T-helper 1 cell treated with Interleukin-12 subunit alpha and Interleukin-12 subunit beta and Interleukin-4 antibody, amounts not matched to agents 30 ng/mL and 1 ng/mL, for 36 hours (primary cell): ENCODE data around the gene ZIK1. TPM values are rescaled to one million over a fixed set of nuclear protein-coding genes. Genes with fewer than 3 reads are reported as not detected.

Experiments used
- intact Hi-C: fragments of 100-400 bp; cut with micrococcal nuclease; formaldehyde crosslinking; loops from one replicate; pipeline ENCODE4 v1.15.1; 2024
- total RNA-seq: library from RNA; stranded (reverse); gene quantifications from 2 replicates; pipeline ENCODE4 v1.2.3, GENCODE V29; 2022

ZIK1 gene
- 5.5 and 7.0 TPM in 2 replicates for total RNA-seq

DNA sequence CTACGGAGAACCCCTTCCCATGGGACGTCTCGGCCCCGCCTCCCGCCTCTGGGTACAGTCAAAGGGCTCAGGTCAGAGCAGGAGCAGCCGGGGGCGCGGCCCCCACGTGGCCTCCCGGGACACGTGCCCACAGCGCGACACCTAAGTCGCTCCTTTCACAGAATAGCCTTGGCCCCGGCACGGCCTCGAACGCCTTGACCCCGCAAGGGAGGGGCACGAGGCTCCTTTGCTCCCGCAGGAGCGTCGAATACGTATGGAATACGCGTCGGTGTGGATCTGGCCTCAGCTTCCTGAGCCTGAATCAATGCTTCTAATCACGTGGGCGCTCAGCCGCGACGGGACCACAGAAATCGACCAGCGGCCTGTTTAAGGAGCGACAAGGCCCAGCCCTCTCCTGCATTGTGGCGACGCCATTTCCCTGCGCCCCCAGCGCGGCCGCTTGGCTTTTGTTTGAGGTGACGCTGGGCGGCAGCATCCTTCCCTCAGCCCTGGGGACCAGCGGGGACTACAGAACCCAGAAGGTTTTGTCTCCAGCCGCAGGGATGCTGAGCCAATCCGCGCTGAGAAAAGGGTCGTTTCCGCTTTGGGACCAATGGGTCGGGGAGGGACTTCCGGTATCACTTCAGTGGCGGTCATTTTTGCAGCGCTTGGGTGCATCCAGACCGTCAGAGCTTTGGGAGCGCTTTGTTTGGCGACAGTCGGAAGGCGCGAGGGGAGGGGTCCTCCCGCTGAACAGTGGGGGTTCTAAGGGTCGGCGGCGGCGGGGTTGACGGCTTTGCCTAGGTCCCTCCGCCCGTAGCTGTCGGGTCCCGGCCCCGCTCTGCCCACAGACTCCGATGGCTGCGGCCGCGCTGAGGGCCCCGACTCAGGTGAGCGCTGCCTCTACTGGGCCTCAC lies at the start of gene ZIK1:
Gene ZIK1, plus strand, starts transcription at position 625 of the 896 bp plus-strand sequence. Its CDS starts 212 bp downstream, at position 837.
- intact Hi-C loops, result loop anchor here (1.0 to 5.0 kb wide), 8 partner anchors 16 to 1016 kb away; partner anchors contain the start of genes ZNF134, ZNF17, ZNF470 and ZNF530

DNA sequence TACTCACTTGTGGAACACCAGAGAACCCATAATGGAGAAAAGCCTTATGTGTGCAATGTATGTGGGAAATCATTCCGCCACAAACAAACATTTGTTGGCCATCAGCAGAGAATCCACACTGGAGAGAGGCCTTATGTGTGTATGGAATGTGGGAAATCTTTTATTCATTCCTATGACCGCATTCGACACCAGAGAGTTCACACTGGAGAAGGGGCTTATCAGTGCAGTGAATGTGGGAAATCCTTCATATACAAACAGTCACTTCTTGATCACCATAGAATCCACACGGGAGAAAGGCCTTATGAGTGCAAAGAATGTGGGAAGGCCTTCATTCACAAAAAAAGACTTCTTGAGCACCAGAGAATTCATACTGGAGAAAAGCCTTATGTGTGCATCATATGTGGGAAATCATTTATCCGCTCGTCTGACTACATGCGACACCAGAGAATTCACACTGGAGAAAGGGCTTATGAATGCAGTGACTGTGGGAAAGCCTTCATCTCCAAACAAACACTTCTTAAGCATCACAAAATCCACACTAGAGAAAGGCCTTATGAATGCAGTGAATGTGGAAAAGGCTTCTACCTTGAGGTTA lies 45.9 kb upstream of the ZIK1 start:
- intact Hi-C loops, result no loop called here

GRCh38 chr19:57546513-57546912 lies 37.4 kb upstream of the ZIK1 start:
- intact Hi-C loops, result no loop called here

DNA sequence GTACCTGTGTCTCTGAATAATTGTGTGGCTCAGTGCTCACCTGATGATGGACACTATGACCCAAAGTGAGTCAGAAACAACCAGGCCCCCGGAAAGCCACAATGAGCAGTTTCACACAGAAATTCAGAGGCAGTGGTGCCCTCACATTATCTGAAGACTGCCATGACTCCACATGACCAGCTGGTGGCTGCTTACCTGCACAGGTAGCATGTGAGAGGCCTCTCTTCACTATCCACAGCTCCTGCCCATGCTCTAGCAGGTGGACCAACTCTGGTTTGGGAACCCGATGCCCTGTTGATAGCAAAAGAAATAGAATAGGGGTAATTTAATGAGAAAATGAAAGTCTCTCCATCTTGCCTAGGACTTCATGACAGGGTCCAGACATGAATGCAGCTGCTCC lies 31.5 kb upstream of the ZIK1 start:
- intact Hi-C loops, result no loop called here

- intact Hi-C loops, result loop anchor here (5.0 kb wide), 1 partner anchor 600 kb away; no protein-coding TSS in a partner anchor
Measured at GRCh38 chr19:57557659-57558058, 26.3 kb upstream of the ZIK1 start.

DNA sequence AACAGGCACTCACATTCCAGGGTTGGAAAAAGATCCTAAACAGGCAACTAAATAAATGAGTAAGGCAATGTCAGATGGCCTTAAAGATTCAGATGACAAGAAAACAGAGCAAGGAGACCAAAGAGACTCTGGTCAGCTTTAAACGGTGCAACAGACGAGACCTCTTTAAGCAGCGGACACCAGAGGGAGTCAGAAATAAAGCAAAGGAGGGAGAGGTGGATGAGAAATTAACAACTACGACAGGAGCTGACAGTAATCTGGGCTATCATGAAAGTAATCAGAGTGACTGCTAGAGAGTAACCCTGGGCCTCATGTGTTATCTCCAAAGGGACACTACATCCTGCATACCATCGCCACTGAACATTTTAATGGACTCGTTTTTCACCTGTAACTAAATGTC lies 25.4 kb upstream of the ZIK1 start:
- intact Hi-C loops, result loop anchor here (5.0 kb wide), 1 partner anchor 599 kb away; no protein-coding TSS in a partner anchor

DNA sequence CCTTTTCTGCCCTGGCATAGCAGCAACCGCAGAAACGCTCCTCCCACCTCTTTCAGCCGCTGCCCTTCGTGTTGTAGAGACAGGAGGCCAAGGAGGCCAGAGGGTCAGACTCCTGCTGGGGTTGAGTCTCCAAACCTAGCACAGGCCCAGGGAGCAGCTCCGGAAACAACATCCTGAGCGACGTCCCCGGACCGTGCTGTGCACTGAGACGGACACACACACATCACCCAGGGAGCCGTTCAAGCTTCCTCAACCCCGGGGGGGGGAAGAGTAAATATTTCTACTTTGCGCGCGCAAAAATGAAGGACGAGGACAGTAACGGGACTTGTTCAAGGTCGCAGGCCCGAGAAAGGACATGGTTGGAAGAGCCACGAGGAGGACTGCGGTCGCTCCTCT lies 24.9 kb upstream of the ZIK1 start:
- intact Hi-C loops, result loop anchor here (1.0 to 5.0 kb wide), 22 partner anchors 19 to 881 kb away; partner anchors contain the start of genes ZNF132, ZNF134, ZNF17 and ZNF211

DNA sequence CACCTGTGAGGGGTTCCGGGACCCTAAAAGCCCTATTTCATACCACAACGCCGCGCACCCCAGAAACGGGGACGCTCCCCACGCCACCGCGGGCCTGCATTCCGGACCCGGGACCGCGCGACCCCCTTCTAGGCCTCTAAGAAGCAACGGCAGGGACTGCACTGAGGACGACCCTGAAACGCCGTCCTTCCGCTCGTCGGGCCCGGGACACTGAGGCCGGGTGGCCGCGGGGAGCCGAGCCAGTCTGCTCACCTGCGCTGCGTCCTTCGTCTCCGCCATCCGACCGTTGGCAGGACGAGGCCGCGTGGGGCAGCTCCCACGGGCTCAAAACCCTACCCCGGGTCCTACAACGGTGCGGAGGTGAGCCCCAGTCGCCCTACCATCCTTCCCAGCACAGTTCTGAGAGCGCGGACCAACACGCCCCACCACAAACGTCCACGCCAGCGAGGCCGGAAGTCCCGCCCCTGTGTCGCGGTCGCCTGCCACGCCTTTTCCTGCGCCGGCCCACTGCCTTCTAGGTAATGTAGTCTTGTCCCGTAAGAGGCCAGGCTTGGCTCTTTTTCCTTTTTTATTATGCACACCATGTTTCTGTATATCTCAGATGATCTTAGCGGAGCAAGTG lies 24.4 kb upstream of the ZIK1 start, which contains the start of gene ZNF550:
Gene ZNF550, minus strand, starts transcription at position 460 of the 622 bp plus-strand sequence. Its CDS starts 181 bp downstream, at position 279.
- intact Hi-C loops, result loop anchor here (1.0 to 5.0 kb wide), 22 partner anchors 19 to 881 kb away; partner anchors contain the start of genes ZNF132, ZNF134, ZNF17 and ZNF211

DNA sequence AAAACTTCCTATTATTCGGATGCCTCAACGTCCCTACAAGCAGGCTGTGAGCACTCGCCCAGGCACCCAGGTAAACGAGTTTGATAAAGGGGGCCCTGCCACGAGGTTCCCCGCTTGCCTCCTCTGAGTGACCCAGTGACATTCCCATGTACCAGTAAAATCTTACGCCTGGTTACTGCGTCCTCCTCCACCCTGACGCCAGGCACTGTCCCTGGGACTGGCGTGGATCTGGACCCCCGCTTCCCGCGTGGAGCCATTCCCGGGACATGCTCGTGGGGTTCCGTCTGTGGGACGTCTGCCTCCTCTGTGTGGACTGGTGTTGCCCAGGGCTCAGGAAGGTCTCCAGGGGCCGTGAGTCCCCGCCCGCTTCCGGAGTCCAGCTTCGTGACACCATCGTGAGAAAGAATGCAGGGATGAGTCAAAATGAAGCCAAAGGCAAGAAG lies 23.9 kb upstream of the ZIK1 start:
- intact Hi-C loops, result no loop called here

DNA sequence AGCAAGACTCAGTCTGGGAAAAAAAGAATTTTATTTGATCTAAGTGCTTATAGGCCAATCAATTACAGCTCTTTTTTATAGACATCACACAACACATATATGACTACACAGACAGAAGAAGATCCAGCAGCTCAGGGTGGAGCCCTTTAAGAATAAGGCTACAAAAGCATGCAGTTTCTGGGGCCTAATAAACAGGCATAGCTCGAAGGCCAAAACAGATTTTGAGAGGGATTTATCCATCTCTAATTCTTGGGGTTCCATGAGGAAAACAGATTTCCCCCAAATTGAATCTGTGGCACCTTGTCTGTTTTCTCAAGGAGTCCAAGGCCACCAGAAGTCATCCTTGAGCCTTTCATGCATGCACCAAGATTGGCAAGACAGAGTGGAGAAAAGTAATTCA lies 20.4 kb upstream of the ZIK1 start:
- intact Hi-C loops, result no loop called here

DNA sequence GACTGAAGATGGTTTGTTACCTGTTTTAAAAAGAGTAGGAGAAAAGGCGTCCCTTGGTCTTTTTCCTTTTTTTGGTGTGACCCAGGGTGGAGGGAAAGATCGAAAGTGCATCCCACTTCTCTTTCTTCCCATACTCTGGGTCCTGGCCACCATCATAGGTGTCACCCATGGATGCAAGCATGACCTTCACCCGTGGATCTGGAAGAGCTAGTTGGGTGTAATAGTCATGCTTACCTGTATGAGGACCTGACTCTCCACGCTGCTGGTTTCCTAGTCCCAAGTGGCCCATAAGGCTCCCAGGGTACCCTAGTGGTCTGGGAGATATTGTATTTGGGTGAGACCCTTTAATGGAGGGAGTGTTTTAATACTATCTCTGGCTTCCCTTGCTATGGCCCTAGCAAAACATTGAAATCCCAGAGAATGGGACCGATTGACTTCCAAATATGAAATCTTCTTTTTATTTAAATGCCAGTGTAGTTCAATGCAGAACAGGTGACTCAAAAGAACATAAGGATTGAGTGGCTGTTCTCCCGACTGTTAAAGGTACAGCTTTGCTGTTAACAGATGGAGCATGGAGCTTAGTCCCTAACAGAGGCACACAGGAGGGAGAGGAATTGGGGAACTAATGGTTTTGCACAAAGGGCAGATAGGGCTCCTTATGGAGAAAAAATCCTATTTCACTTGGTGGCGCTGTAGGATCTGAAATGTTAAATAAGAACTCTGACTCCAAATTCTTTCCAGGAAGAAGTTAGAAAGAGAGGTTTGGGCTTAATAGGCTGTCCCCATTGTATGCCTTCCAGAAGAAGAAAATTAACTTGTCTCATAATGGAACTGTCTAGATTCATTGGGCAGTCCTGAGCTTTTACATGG lies 17.3 kb upstream of the ZIK1 start:
- intact Hi-C loops, result no loop called here

- intact Hi-C loops, result no loop called here
Measured at GRCh38 chr19:57570707-57571106, 13.2 kb upstream of the ZIK1 start.

GRCh38 chr19:57572415-57572947 lies 11.5 kb upstream of the ZIK1 start:
- intact Hi-C loops, result no loop called here

DNA sequence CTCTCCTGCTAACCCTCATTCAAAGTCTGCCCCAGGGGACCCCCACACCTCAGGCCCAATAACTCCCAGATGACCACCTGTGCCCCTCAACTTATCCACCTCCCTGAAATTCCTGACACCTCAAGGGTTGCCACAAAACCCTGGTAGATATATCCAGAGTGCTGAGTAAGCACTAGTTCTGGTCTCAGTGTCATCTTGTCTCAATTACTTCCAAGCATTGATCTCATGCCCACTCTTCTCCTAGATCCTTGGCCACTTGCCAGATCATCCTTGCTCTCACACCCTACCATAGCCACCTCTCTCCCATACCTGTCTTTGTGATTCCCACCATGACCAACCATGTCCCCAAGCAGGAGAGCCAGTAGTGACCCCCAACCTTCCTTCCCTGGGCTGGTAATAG lies 7.3 kb upstream of the ZIK1 start:
- intact Hi-C loops, result loop anchor here (5.0 kb wide), 2 partner anchors 426 to 1174 kb away; partner anchors contain the start of genes ZNF583 and ZNF606

DNA sequence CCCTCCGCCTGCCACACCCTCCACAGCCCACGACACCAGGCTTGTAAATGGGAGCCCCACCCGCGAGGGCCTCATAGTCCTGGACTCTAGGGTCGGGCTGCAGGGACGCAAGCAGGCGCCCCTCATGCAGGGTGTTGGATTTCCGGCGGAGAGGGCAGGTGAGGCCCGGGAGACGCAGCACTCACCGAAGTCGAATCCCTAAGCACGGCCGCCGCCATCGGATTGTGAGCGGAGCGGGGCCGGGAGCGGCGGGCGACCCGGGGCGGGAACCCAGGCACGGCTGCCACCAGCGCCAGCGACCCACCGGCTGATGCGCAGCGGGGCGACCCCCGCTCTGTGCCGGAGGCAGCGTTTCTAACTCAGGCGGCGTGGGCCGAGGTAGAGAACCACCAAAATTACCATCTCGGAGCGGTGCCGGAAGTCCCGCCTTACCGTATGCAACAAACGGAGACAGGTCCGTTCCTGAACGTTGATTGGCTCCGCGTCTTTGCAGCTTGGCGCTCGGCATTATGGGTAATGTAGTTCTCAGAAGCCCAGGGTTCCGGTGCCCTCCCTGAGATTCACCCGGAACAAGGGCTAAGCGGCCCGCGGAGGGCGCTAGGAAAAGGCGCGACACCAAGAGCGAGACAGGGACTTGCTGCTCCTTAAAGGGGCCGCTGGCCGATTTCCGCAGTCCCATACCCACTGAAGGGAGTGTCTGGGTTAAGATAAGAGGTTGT lies 5.3 kb upstream of the ZIK1 start, which contains the start of gene ZNF416:
Gene ZNF416, minus strand, starts transcription at position 425 of the 719 bp plus-strand sequence. Its CDS starts 207 bp downstream, at position 218.
- intact Hi-C loops, result loop anchor here (1.0 to 5.0 kb wide), 25 partner anchors 19 to 1176 kb away; partner anchors contain the start of genes TRAPPC2B, ZNF134, ZNF17 and ZNF211

- intact Hi-C loops, result loop anchor here (1.0 to 5.0 kb wide), 2 partner anchors 144 to 695 kb away; partner anchors contain the start of genes ZNF671 and ZNF8
Measured at GRCh38 chr19:57583104-57583520, 833 bp upstream of the ZIK1 start.

- intact Hi-C loops, result no loop called here
Measured at GRCh38 chr19:57587529-57587928, 3.6 kb downstream of the ZIK1 start.

DNA sequence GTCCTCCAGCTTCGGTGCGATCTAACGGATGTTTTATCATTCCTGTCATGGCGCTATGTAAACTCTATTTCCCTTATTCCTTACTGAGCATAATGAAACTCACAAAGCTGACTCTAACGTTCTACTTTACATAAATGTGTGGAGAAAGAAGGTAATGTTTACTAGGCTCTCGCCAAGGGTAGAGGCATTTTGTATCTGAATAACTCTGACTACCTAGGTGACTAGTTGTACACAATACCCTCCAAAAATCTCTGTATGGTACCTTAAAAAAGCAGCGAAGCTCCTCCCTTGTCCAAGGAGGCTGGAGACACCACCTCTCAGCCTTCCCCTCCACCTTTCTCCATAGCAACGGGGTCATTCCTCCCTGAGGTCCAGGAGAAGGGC lies 15.4 kb downstream of the ZIK1 start:
- intact Hi-C loops, result loop anchor here (1.0 kb wide), 8 partner anchors 15 to 679 kb away; partner anchors contain the start of genes ZIK1, ZNF134, ZNF211 and ZNF419
